ENCODE measurements around the gene CNTNAP5.

DNA sequence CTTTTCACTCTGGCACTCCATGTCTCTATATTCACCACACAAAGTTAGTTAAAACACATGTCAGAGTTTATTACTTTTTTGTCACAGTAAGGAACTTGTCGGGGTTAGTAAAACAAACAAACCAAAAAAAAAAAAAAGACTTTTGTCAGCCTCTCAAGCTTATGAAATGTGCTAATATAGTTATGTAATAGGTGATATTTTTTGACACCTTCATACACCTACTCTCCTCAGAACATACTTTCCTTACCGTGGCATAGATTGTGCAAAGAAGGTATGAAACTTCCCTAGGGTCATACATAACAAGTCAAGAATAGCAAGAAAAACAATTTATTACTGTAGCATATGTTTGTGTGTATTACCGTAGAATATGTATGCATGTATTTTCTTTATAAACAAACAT lies 633.3 kb downstream of the CNTNAP5 start:
- no peak for TF ChIP-seq BACH2 (CRISPR knock-in tag; IDR thresholded peaks at IDR 0.05; ENCODE audit: borderline replicate concordance)
- TF ChIP-seq, protein P1, sequence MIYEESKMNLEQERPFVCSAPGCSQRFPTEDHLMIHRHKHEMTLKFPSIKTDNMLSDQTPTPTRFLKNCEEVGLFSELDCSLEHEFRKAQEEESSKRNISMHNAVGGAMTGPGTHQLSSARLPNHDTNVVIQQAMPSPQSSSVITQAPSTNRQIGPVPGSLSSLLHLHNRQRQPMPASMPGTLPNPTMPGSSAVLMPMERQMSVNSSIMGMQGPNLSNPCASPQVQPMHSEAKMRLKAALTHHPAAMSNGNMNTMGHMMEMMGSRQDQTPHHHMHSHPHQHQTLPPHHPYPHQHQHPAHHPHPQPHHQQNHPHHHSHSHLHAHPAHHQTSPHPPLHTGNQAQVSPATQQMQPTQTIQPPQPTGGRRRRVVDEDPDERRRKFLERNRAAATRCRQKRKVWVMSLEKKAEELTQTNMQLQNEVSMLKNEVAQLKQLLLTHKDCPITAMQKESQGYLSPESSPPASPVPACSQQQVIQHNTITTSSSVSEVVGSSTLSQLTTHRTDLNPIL (CRISPR knock-in tag; IDR thresholded peaks at IDR 0.05; ENCODE audit: low read depth) = no peak
- no peak for TF ChIP-seq ZFP30 (CRISPR knock-in tag; IDR thresholded peaks at IDR 0.05)
- TF ChIP-seq SNAI2 (CRISPR knock-in tag; IDR thresholded peaks at IDR 0.05) = no peak

Data from SK-N-SH treated with all-trans-retinoic acid at 6 μM for 48 hours (cell line).